Stimulated activated CD4-positive, alpha-beta T cell treated with anti-CD3 and anti-CD28 coated beads, Interleukin-12 subunit alpha, Interleukin-12 subunit beta, amount 100 ng/mL, for 24 hours (primary cell): ENCODE measurements around the gene NDUFB10.

Source experiments
- DNase-seq, 2 experiments: peaks; one replicate each; pipeline ENCODE4 v3.0.0-alpha.2; 2020; ENCODE audit warnings: low read depth in 2 of 2

The NDUFB10 gene

DNA sequence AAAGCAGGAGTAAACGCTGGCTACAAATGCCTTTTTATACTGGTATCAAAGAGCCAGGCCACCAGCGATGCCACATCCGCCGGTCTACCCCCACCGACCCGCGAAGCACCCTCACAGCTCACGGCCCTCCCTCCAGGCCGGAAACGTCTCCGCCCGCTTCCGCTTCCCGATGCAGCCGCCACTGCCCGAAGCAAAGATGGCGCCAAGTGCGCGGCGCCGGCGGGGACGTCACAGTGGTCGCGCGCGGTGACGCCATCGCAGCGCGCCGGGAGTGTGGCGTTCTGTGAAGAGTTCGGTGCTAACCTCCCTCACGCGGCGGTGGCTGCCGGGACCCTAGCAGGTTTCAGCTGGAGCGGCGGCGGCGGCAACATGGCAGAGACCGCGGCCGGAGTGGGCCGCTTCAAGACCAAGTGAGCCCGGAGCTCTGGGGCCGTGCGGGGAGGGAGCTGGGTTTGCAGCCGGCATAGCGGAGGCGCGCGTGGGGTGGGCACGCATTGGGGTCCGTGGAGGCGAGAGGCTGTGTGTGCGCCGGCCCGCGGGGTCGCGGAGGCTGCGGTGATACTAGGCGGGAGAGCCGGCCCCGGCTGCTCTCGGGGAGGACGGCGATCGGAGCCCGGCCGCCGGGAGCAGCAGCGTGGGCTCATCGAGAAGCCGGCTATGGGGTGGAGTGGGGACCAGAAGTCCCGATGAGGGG, 12.6 kb downstream of the NDUFB10 start, which contains the start of gene TBL3:
TSS of gene TBL3 (plus strand) at position 258 of the 694 bp plus-strand sequence. CDS start at position 370, 112 bp downstream.
- DNase-seq = peak; percentile 93

DNA sequence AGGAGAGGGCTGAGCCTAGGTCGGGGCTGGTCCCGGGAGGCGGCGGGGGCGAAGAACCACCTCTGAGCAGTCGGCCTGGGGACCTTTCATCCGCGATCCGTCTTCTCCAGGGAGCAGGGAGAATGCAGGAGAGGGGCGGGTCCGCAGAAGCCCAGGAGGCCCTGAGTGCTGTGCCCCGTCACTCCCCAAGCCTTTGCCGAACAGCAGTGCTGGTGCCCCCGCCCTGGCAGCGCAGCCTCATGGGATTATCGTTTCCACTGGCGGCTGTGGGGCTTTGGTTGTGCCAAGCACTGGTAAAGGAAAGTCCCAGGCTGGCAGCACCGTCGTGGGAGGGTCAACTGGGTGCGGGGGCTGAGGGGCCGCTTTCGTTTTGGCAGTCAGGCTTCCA, 13.1 kb downstream of the NDUFB10 start:
- no peak for DNase-seq

DNA sequence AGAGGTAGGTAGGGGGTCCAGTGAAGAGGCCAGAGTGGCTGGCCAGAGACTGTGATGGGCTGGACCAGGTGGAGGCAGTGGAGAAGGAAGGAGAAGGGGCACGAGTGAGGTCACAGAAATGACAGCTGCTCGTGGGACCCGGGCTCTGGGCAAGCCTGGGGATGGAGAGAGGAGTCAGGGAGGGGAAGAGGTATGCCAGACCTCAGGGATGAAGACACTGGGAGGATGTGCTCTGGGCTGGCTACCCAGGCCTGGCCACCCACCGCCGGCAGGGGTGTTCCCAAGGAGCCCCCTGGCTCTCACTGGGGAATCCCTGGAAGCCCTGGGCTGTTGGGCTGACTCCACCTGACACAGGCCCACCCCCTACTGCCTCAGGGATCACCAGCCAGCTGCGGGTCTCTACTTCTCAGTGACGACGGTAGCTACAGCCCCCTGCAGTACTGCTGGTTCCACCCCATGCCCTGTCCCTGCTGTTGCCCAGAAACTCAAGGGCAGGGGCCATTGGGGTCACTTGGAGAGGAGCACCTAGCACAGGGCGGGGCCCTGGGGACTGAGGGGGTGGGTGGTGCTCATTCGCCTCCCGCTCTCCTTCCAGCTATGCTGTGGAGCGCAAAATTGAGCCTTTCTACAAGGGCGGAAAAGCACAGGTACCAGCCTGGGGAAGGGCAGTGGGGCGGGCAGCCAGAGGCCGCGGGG, 14.3 kb downstream of the NDUFB10 start:
- no peak for DNase-seq

DNA sequence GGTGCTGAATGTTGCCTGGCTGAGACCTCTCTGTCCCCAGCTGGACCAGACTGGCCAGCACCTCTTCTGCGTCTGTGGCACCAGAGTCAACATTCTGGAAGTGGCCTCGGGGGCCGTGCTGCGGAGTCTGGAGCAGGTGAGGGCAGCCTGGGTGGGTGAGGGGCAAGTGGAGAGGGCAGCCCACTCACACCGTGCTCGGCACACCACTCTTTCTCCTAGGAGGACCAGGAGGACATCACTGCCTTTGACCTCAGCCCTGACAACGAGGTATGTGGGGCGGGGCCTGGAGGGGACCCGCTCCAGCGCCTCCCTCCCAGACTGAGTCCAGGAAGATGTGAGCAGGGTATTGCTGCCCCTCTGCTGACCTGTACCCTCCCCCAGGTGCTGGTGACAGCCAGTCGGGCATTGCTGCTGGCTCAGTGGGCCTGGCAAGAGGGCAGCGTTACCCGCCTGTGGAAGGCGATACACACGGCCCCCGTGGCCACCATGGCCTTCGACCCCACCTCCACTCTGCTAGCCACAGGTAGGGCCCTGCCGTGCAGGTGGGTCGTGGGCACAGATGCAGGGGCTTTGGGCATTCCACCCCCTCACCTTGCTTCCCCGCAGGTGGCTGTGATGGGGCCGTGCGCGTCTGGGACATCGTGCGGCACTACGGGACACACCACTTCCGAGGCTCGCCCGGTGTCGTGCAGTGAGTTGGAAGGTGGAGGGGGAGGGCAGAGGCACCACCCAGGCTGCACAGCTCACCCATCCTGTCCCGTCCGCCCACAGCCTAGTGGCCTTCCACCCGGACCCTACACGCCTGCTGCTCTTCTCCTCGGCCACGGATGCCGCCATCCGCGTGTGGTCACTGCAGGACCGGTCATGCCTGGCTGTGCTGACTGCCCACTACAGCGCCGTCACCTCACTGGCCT, 15.1 kb downstream of the NDUFB10 start:
- DNase-seq = no peak

DNA sequence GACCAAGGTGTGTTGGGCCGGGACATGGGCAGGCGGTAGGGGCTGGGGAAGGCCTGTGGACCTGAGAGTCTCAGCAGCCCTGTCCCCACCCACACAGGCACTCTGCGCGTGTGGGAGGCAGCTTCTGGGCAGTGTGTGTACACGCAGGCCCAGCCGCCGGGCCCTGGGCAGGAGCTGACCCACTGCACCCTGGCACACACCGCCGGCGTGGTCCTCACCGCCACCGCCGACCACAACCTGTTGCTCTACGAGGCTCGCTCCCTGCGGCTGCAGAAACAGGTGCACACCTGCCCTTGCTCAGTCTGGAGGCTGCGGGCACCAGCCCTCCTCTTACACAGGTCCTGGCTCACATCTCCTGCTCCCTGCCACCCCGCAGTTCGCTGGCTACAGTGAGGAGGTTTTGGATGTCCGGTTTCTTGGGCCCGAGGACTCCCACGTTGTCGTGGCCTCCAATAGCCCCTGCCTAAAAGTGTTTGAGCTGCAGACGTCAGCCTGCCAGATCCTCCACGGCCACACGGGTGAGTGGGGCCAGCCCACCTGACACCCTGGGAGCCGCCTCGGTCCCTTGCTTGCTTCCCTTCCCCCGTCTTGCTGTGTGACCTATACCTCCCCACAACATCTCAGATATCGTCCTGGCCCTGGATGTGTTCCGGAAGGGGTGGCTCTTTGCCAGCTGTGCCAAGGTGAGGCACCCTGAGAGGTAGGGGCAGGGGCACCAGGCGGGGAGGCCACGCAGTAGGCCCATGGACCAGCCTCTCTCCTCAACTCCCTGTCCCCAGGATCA, 16.3 kb downstream of the NDUFB10 start:
- no peak for DNase-seq

DNA sequence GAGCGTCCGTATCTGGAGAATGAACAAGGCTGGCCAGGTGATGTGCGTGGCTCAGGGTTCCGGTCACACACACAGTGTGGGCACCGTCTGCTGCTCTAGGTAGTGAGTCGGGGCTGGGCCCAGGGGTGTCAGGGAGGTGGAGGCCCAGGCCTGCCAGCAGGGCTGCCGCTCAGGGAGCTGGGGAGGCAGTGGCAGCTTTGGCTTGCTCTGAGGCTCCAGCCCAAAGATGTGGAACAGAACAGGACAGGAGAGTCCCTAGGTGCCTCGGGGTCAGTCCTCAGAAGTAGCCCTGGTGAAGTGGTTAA, 16.8 kb downstream of the NDUFB10 start:
- no peak for DNase-seq

DNA sequence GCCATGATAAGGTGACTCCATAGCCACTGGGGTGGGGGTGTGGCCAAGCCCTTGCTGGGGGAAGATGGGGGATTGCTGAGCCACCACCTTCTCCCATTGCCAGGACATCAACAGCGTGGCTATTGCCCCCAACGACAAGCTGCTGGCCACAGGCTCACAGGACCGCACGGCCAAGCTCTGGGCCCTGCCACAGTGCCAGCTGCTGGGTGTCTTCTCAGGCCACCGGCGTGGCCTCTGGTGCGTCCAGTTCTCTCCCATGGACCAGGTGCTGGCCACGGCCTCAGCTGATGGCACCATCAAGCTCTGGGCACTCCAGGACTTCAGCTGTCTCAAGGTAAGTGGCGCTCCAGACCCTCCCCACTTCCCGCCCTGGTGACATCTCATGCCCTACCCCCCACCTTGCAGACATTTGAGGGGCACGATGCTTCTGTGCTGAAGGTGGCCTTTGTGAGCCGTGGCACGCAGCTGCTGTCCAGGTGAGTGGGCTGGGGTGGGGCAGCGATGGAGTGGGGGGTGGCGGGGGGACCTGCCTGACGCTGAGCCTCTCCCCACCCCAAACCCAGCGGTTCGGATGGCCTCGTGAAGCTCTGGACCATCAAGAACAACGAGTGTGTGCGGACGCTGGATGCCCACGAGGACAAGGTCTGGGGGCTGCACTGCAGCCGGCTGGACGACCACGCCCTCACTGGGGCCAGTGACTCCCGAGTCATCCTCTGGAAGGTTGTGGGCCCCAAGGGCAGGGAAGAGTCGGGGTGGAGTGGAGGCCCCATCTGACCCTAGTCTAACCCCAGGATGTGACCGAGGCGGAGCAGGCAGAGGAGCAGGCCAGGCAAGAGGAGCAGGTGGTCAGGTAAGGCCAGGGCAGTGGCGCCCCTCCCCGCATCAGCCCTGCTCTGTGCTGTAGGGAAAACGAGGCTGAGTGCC, 17.9 kb downstream of the NDUFB10 start:
- no peak for DNase-seq

DNA sequence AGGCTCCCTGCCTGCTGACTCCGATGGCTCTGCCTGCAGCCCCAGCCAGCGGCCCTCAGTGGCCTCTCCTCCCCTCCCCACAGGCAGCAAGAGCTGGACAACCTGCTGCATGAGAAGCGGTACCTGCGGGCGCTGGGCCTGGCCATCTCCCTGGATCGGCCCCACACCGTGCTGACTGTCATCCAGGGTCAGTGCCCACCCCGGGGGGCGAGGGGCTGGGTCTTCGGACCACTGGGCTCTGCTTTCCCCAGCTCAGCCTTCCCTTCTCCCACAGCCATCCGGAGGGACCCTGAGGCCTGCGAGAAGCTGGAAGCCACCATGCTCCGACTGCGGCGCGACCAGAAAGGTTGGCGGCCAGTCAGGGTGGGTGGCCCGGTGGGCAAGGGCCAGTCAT, 18.5 kb downstream of the NDUFB10 start:
- no peak for DNase-seq

DNA sequence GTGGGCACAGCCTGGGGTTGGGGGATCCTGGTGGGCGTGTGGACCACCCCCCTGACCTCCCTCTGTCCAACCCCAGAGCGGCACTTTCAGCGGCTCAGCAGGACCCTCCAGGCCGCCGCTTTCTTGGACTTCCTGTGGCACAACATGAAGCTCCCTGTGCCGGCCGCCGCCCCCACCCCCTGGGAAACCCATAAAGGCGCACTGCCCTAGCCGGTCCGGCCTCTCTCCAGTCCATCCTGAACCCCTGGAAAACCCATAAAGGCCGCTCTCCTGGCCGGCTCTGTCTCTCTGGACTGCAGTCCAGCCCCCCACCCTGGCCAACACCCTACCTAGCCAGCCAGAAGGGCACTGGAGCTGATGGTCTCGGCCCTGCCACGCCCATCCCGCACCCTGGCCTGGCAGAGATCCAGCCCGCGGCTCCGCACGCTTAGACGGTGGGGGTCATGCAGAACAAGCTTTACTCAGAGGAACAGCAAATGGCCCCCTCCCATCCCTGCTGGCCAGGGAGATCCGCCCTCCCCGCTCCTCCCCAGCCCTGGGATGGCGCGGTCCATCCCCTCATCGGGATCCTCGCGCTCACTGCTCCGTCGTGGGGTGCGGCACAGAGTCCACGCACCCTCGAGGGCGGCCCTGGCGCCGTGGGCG, 19.3 kb downstream of the NDUFB10 start:
- no peak for DNase-seq

DNA sequence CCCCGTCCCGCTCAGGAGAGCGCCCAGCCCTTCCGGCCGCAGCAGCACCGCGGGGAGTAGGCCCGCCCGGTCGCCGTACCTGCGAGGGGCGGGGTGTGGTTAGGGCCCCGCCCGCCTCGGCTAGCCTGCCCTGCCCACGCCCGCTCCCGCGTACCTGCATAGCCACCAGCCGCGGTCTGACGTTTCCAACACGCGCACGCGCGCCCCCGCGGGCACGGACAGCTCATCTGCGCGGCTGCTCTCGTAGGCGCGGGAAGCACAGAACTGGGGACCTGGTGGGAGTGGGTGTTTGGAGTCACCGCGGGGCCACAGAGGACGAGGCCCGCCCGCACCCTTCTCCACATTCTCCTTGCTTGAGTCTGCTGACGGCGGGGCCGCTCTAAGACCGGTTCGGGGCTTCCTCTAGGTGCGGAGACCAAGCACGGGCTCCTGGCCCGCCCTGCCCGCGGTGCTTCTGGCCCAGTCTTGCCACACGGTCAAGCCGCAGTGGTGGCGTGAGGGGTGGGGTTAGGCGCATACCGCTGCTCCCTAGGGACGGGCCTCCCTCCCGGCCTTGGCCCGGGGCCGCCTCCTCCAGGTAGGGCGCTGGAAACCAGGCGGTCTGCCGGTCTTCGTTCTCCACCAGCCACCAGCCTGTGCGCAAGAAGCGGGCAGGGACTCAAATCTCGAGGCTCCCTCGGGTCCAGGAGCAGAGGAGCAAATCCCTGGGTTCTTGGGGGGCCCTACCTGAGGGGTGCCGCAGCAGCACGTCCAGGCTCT, 20.1 kb downstream of the NDUFB10 start:
- DNase-seq = no peak

DNA sequence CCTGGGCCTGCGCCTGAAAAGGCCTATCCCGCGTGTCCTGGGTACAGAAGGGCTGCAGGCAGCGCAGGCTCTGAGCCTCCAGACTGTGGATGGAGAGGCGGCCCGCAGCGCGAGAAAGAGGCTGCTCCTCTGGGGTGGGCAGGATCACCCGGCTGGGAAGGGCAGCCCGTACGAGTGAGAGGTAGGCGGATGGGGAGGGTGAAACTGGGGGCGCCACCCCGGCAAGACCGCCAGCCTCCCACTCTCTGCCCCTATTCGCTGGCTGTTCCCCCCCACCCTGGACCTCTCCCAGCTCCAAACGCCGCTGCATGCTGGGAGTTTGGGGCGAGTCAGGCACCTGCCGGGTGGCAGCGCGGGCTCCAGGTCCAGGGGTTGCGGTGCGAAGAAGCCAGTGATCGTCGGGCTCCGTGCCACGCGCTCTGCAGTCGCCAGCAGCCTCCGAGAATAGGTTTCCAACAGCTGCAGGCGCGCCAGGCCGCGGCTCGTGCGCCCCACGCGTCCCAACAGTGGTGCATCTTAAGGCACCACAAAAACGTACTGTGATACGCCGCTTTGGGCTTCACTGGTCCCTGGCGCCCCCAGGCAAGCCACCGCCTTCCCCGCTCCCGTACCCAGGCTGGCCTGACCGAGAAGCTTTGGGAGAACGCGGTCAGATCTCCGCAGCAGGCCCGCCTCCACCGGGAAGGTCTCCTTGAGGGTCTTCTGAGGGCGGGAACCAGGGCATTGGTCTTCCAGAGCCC, 20.9 kb downstream of the NDUFB10 start:
- DNase-seq = no peak

DNA sequence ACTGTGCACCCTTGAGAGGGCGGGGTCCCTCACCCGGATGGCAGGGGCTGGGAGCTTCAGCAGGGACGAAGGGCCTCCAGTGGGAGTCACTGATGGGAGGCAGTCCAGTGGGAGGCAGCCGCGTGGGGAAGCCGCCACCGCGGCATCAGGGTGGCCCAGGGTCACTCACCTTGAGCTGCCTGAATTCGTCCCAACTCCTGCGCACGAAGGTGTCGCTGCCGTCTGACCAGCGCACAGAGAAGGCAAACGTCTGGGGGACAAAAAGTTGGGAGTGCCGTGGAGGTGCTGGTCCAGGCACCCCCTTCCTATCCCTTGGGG, 21.4 kb downstream of the NDUFB10 start:
- DNase-seq = no peak

DNA sequence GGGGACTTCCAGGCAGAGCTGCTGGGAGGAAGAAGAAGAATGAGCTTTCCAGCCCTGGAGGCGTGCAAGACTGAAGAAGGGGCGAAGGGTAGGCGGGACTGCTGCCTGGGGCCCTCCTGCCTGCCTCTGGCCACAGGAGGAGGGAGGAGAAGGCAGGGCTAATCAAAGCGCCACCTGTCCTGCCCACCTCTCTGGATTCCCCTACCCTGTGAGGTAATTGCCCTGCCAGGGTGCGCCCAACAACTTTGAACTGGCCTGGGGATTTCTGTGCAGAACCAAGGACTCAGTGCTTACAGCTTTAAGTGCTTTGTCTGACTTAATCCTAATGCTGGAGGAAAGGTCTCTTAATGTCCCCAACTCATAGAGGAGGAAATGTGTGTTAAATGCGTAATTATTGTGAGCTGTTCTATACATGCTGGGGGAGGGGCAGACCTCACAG, 22.1 kb downstream of the NDUFB10 start, which contains the start of gene NOXO1:
TSS of gene NOXO1 (minus strand) at position 72 of the 439 bp plus-strand sequence. CDS start 290 bp downstream, outside the sequence.
- DNase-seq = no peak

DNA sequence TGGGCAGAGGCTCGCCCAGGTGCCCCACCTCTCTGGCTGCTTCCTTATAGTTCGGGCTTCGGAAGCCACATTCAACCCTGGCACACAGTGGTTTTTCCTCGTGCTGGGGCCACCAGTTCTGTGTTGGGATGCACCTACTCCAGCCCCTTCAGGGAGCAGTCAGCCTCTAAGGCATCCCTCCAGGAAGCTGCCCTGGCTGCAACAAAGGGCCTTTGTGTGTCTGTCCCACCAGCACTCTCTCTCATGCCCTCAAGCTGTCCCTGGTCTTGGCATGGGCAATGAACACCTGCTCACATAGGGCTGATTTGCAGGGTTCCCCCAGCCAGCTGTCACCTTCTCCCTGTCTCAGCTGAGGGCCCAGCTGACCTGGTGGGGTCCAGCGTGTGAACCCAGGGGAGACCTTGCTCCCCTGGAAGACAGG, 22.7 kb downstream of the NDUFB10 start:
- no peak for DNase-seq

DNA sequence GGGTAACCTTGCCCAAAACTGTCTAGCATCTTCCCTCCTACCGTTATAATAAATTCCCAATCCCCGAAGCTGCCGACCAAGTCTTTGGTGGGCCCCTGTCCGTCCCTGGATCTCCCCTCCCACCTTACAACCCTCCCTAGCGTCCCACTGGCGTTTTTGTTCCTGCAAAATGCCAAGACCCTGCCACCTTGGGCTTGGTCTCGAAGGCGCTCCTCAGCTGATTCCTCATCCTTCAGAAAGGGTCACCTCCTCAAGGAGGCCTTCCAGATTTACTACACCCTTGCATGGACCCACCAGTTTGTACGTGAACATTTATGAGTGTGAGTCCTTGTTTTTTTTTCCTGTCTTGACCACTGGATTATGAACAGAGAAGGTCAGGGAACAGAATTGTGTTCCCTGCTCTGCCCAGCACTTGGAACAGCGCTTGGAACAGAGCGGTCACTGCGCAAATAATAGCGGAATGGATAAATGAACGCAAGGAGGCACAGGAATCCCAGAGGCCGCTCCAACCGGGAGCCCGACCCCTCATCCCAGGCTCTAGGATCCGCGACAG, 23.7 kb downstream of the NDUFB10 start:
- no peak for DNase-seq

DNA sequence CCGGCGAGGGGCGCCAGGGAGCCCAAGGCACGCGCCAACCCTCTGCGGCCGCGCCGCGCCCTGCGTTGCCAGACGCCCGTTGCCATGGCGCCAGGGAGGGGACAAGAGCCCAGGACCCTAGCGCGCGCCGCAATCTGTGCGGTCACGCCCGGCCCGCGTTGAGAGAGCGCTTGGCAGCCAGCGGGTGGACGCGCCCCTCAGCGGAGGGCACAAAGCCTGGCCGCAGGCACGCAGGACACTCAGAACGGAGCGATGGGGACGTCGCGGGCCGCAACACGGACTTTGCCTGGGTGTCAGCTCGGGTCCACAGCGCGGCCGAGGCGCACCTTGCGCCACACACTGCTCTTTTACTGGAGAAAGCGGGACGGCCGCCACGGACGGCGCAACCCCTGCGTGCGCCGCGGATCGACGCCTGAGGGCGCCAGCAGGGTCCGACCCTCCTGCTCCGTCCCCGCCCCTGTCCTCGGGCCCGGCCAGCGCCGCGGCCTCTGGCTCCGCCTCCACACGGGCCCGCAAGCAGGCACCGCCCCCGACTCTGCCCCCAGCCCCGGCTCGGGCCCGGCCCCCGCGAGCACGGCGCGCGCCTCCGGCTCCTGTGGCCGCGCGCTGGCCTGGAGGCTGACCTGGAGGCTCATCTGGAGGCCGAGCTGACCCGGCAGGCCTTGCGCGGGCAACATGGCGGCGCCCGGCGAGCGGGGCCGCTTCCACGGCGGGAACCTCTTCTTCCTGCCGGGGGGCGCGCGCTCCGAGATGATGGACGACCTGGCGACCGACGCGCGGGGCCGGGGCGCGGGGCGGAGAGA, 24.4 kb downstream of the NDUFB10 start, which contains the start of gene GFER:
TSS of gene GFER (plus strand) at position 650 of the 803 bp plus-strand sequence. CDS start at position 676, 26 bp downstream.
- DNase-seq = peak in 1 of 2 experiments; percentile 78
